ENCODE results near the gene CDH24.

Gene CDH24

GRCh38 chr14:23047751-23048693 lies 9.3 kb downstream of the CDH24 start:
- DNase-seq (ENCODE audit: low read depth), result no peak
- no peak for TF ChIP-seq CTCF (IDR thresholded peaks at IDR 0.05; ENCODE audit: low read depth, low read length, missing control alignments)

GRCh38 chr14:23047034-23047634 lies 10.2 kb downstream of the CDH24 start:
- no peak for DNase-seq (ENCODE audit: low read depth)
- no peak overlapping the region for H3K4me3 ChIP-seq (ENCODE audit: low read depth, low read length)
- no peak for TF ChIP-seq CTCF (IDR thresholded peaks at IDR 0.05; ENCODE audit: low read depth, low read length, missing control alignments)

More at GRCh38 chr14:23047751-23048693, 9.3 kb downstream of the CDH24 start:
- no peak overlapping the region for H3K4me3 ChIP-seq (ENCODE audit: low read depth, low read length)

GRCh38 chr14:23045419-23046357 lies 11.6 kb downstream of the CDH24 start:
- no peak for DNase-seq (ENCODE audit: low read depth)
- no peak for TF ChIP-seq CTCF (IDR thresholded peaks at IDR 0.05; ENCODE audit: low read depth, low read length, missing control alignments)
- no peak overlapping the region for H3K4me3 ChIP-seq (ENCODE audit: low read depth, low read length)

- no peak overlapping the region for H3K4me3 ChIP-seq (ENCODE audit: low read depth, low read length)
- no peak for DNase-seq (ENCODE audit: low read depth)
- no peak for TF ChIP-seq CTCF (IDR thresholded peaks at IDR 0.05; ENCODE audit: low read depth, low read length, missing control alignments)
These were observed 12.5 kb downstream of the CDH24 start for GRCh38 chr14:23044840-23045239.

- TF ChIP-seq CTCF (IDR thresholded peaks at IDR 0.05; ENCODE audit: low read depth, low read length, missing control alignments), result no peak
- no peak for DNase-seq (ENCODE audit: low read depth)
- no peak overlapping the region for H3K4me3 ChIP-seq (ENCODE audit: low read depth, low read length)
These were observed 13.6 kb downstream of the CDH24 start for GRCh38 chr14:23043754-23044153.

- no peak overlapping the region for H3K4me3 ChIP-seq (ENCODE audit: low read depth, low read length)
- no peak for DNase-seq (ENCODE audit: low read depth)
- no peak for TF ChIP-seq CTCF (IDR thresholded peaks at IDR 0.05; ENCODE audit: low read depth, low read length, missing control alignments)
These were observed 14.2 kb downstream of the CDH24 start for GRCh38 chr14:23043145-23043544.
